ENCODE data around the gene HELLS.

- TF ChIP-seq, protein P1, sequence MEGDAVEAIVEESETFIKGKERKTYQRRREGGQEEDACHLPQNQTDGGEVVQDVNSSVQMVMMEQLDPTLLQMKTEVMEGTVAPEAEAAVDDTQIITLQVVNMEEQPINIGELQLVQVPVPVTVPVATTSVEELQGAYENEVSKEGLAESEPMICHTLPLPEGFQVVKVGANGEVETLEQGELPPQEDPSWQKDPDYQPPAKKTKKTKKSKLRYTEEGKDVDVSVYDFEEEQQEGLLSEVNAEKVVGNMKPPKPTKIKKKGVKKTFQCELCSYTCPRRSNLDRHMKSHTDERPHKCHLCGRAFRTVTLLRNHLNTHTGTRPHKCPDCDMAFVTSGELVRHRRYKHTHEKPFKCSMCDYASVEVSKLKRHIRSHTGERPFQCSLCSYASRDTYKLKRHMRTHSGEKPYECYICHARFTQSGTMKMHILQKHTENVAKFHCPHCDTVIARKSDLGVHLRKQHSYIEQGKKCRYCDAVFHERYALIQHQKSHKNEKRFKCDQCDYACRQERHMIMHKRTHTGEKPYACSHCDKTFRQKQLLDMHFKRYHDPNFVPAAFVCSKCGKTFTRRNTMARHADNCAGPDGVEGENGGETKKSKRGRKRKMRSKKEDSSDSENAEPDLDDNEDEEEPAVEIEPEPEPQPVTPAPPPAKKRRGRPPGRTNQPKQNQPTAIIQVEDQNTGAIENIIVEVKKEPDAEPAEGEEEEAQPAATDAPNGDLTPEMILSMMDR (IDR thresholded peaks at IDR 0.05) = no peak
- no peak for TF ChIP-seq POLR2A (IDR thresholded peaks at IDR 0.05)
Measured at GRCh38 chr10:94645285-94645684, 99.7 kb downstream of the HELLS start.

Measured in testis (tissue), 2 donors.